ENCODE measurements around the gene LMOD3.

Gene LMOD3

GRCh38 chr3:69063636-69064035 lies 58.8 kb downstream of the LMOD3 start:
- FAIRE-seq: no peak
- DNase-seq (ENCODE audit: low spot score): no peak

- DNase-seq (ENCODE audit: low spot score) (no peak), FAIRE-seq (no peak)
Measured at GRCh38 chr3:69059688-69060087, 62.7 kb downstream of the LMOD3 start.

GRCh38 chr3:69058947-69059224 lies 63.5 kb downstream of the LMOD3 start:
- FAIRE-seq (no peak), DNase-seq (ENCODE audit: low spot score) (no peak)

GRCh38 chr3:69058180-69058946 lies 64.0 kb downstream of the LMOD3 start:
- DNase-seq (ENCODE audit: low spot score): no peak
- FAIRE-seq: no peak

Data from urothelium cell line (cell line).